SH-SY5Y (cell line): Measurements from ENCODE around the gene ADAM12.

Experiments used
- GATA2 ChIP-seq: IDR thresholded peaks from 2 replicates; pipeline ENCODE4 v1.6.1; 2011; ENCODE audit warnings: mild to moderate bottlenecking, low read depth, low read length
- GATA3 ChIP-seq: IDR thresholded peaks from 2 replicates; pipeline ENCODE4 v1.6.1; 2011; ENCODE audit warnings: low read depth, mild to moderate bottlenecking, low read length, moderate library complexity

ADAM12 gene

GRCh38 chr10:126324826-126325225 is 63.5 kb downstream of the ADAM12 start:
- TF ChIP-seq GATA2 = no peak
- no peak for TF ChIP-seq GATA3

GRCh38 chr10:126321440-126321839 is 66.8 kb downstream of the ADAM12 start:
- no peak for TF ChIP-seq GATA2
- TF ChIP-seq GATA3 = no peak

- TF ChIP-seq GATA2 (no peak), GATA3 (no peak)
These were observed 70.5 kb downstream of the ADAM12 start for GRCh38 chr10:126317751-126318150.

DNA sequence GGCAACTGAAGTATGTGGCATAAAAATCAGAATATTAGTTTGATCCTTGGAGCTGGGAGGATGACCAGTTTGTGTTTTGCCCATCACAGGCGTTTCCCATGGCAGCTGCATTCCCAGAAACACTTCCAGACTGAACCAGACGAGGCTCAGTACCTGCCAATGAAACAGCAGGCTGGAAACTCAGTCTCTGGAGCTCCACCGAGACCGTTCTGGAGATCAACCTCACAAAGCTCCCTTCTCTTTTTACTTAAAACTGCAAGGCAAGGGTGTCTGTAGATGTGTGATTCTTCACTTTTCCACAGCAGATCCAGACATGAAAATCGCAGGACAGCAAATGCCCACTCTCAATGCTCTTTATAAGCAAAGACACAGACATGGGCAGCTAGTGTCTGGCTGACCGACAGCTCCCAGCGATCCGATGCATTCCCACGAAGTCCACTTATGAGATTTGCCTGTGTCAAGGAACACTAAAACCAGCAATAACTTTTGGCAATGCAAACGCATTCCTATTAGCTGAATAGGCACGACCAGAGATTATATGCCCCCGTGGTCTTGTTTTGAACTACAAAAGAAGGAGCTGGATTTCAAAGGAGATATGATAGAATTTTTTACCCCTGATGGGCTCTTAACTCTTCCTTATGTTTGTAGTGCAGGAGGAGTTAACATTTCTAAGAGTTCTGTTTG is 72.6 kb downstream of the ADAM12 start:
- TF ChIP-seq GATA3 (no peak), GATA2 (no peak)

DNA sequence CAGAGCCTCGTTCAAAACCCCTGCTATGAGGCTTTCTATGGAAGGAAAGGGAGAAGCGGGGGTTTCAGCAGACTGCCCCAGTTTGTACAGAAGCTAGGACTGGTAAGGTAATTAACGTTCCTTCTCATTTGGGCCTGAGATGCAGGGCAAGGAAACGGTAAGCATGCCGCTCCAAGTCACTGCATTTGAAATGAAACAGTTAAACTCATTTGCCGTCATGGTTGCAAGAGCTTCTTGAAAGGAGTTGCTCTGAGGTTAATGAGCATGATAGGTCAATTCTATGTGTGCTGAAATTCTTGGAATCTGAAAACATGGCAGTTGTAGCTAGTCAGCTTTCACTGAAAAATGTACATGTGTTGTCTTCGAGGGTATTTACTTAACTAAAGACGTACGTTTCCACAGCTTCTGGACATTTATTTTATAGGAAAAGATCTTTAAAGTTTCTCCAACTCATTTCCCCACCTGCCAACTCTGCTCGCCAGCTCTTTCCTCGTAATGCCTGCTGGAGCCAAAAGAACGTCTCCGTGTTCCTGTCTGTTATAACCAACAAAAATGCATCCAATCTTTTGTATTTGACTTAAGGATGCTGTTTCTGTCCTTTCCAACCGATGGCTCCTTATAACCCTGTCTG is 73.3 kb downstream of the ADAM12 start:
- TF ChIP-seq GATA3 (no peak), GATA2 (no peak)

- TF ChIP-seq GATA3 (no peak), GATA2 (no peak)
These were observed 76.1 kb downstream of the ADAM12 start for GRCh38 chr10:126312167-126312566.

GRCh38 chr10:126309228-126309883 is 78.9 kb downstream of the ADAM12 start:
- TF ChIP-seq GATA2 (no peak), GATA3 (no peak)

DNA sequence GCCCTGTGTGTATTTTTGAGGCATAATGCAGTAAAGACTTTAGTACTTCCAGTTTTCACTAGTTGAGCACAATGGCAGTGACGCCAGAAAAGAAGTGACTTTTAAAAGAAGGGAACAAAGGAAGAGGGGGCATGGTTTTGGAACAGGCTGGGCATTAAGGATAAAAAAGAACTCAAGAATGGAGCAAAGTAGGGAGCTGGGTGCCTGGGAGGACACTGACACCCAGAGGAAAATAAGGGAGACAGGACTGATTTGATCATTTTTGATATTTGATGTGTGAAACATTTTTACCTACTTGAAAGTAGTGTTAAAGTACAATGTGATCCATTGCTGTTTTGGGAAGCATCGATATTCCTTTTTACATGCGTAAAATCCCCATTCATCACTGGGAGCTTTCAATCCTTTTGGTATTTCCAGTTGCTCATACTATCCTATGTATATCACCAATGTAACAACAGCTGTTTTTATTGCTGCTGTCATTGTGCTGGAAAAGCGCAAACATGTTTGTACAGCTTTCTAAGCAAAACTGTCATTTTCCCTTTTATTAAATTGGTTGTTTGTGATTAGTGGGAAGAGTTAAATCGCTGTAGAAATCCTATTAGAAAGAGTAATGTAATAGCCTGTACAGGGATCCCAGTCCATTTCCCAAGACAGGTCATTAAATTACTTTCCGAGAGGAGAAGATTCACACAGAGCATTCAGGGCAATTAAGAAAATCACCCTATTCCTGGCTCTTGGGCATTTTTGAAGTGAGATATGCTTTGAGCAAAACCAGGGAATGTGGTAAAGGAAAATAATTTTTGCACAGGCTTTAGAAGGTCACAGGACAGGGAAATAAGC is 85.2 kb downstream of the ADAM12 start:
- TF ChIP-seq GATA3 = no peak
- TF ChIP-seq GATA2 = no peak

- TF ChIP-seq GATA3 (no peak), GATA2 (no peak)
These were observed 85.9 kb downstream of the ADAM12 start for GRCh38 chr10:126302476-126302756.

DNA sequence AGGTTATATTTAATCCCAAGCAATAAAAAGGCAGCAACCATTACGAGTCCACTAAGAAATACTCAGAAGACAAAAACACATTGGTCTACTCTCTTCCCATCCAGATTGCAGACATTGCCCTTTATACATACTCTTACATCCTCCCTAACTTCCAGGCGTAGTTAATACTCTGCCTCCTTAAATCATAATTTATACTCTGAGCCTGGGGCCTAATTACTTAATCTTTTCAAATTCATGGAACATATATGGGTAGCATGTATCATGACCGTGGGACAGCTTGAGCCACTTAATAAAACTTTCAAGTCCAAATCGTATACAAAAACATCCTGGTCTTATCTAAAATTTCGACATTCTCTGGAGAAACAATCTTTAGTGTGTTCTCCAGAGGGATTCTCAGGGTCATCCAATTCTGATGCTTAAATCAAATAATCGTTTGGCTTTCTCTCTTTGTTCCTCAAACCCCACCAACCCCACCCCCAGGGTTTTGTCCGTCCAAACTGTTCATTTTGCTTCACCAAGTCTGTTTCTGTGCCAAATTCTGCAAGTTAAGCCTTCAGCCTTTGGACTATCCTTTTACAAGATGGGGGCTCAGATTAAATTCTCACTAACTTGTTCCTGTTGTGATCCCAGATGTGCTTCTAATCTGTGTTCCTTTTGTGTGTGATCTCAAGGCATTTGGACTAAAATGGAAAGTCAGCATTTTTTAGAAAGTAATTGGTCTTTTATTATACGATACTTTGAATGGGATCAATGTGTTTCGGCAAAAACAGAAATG is 86.4 kb downstream of the ADAM12 start:
- no peak for TF ChIP-seq GATA3
- no peak for TF ChIP-seq GATA2

GRCh38 chr10:126294451-126294850 is 93.8 kb downstream of the ADAM12 start:
- no peak for TF ChIP-seq GATA3

- peak; percentile 53 for TF ChIP-seq GATA2
- TF ChIP-seq GATA3 = no peak
These were observed 98.0 kb downstream of the ADAM12 start for GRCh38 chr10:126290232-126290631.

GRCh38 chr10:126288547-126289493 is 99.5 kb downstream of the ADAM12 start:
- TF ChIP-seq GATA3 (no peak), GATA2 (no peak)
